Chondrocyte (in vitro differentiated cells): Measurements from ENCODE around the gene TMPRSS11A. TPM values are rescaled to one million over a fixed set of nuclear protein-coding genes. Genes with fewer than 3 reads are reported as not detected.

Source experiments
- DNase-seq: peaks from one replicate; pipeline ENCODE4 v3.0.0; 2021; ENCODE audit warnings: mixed read lengths, low spot score
- H3K27ac Mint-ChIP-seq: one replicate; pipeline ENCODE4 v1.8.0; 2021; ENCODE audit warnings: mild to moderate bottlenecking, moderate library complexity, mixed read lengths; ENCODE audit not compliant: unreplicated experiment
- H3K27me3 Mint-ChIP-seq: 2 replicates; pipeline ENCODE4 v1.8.0; 2021; ENCODE audit warnings: low read depth, mixed read lengths
- H3K36me3 Mint-ChIP-seq: 2 replicates; pipeline ENCODE4 v1.8.0; 2021; ENCODE audit warnings: low read depth, mixed read lengths
- H3K4me1 Mint-ChIP-seq: 2 replicates; pipeline ENCODE4 v1.8.0; 2021; ENCODE audit warnings: low read depth, mild to moderate bottlenecking, mixed read lengths
- H3K4me3 Mint-ChIP-seq: one replicate; pipeline ENCODE4 v1.8.0; 2021; ENCODE audit warnings: mild to moderate bottlenecking, moderate library complexity, mixed read lengths; ENCODE audit not compliant: unreplicated experiment
- H3K9me3 Mint-ChIP-seq: 2 replicates; pipeline ENCODE4 v1.8.0; 2021; ENCODE audit warnings: low read depth, mixed read lengths
- CTCF ChIP-seq: fragments of 200-600 bp; sonication (generic); IDR thresholded peaks from 2 replicates; pipeline ENCODE4 v1.5.0; 2021; ENCODE audit warnings: antibody characterized with exemption, mild to moderate bottlenecking, moderate library complexity
- long read RNA-seq: library from polyadenylated mRNA; stranded (forward); transcript quantifications from one replicate; pipeline ENCODE4 v2.0.0, GENCODE V29; 2021
- total RNA-seq: library from RNA; stranded (reverse); gene quantifications from 3 replicates; pipeline ENCODE4 v1.2.1, GENCODE V29; 2021

TMPRSS11A gene
- not detected in 3 replicates for total RNA-seq
- long read RNA-seq = 0 reads

- DNase-seq = no peak
- no peak within 1 kb of the TSS for H3K4me3 Mint-ChIP-seq
- no peak for TF ChIP-seq CTCF
- no peak within 1 kb of the TSS for H3K27ac Mint-ChIP-seq
- H3K4me1 Mint-ChIP-seq = no peaks in the 10 kb centered on the region
- peaks cover 4% of the 10 kb centered on the region for H3K27me3 Mint-ChIP-seq
- H3K36me3 Mint-ChIP-seq = no peaks in the 10 kb centered on the region
- no peaks in the 10 kb centered on the region for H3K9me3 Mint-ChIP-seq
These were observed at the start of gene TMPRSS11A for GRCh38 chr4:67963356-67963755. Gene TMPRSS11A (minus strand): TSS chr4:67963493. CDS start chr4:67963393, 100 bp downstream.

- Mint-ChIP-seq H3K27me3 (peaks cover 11% of the 10 kb centered on the region), H3K27ac (no peak overlapping the region), H3K4me1 (no peaks in the 10 kb centered on the region), H3K9me3 (no peaks in the 10 kb centered on the region), H3K36me3 (no peaks in the 10 kb centered on the region), H3K4me3 (no peak overlapping the region)
- TF ChIP-seq CTCF = no peak
- no peak for DNase-seq
These were observed 48.4 kb upstream of the TMPRSS11A start for GRCh38 chr4:68011684-68012083.

GRCh38 chr4:68002906-68003305 lies 39.6 kb upstream of the TMPRSS11A start:
- no peak for DNase-seq
- no peak overlapping the region for H3K4me3 Mint-ChIP-seq
- H3K9me3 Mint-ChIP-seq = peaks cover 10% of the 10 kb centered on the region
- no peak overlapping the region for H3K27ac Mint-ChIP-seq
- no peaks in the 10 kb centered on the region for H3K36me3 Mint-ChIP-seq
- peaks cover 5% of the 10 kb centered on the region for H3K27me3 Mint-ChIP-seq
- no peak for TF ChIP-seq CTCF
- H3K4me1 Mint-ChIP-seq = no peaks in the 10 kb centered on the region

GRCh38 chr4:67996127-67996526 lies 32.8 kb upstream of the TMPRSS11A start:
- Mint-ChIP-seq H3K36me3 (no peaks in the 10 kb centered on the region), H3K4me1 (no peaks in the 10 kb centered on the region), H3K4me3 (no peak overlapping the region), H3K27me3 (peaks cover 31% of the 10 kb centered on the region), H3K27ac (no peak overlapping the region), H3K9me3 (no peaks in the 10 kb centered on the region)
- no peak for DNase-seq
- no peak for TF ChIP-seq CTCF

- Mint-ChIP-seq H3K4me1 (no peaks in the 10 kb centered on the region), H3K27ac (no peak overlapping the region), H3K36me3 (no peaks in the 10 kb centered on the region), H3K9me3 (no peaks in the 10 kb centered on the region), H3K27me3 (peaks cover 25% of the 10 kb centered on the region), H3K4me3 (no peak overlapping the region)
- no peak for TF ChIP-seq CTCF
- no peak for DNase-seq
These were observed 25.7 kb upstream of the TMPRSS11A start for GRCh38 chr4:67988991-67989390.
